ENCODE measurements around the gene IRAK1.

- no peak for TF ChIP-seq CTCF (IDR thresholded peaks at IDR 0.05)
- TF ChIP-seq POLR2A (IDR thresholded peaks at IDR 0.05): no peak
These were observed 8.9 kb upstream of the IRAK1 start for GRCh38 chrX:154028502-154029184.

Data from body of pancreas (tissue), 4 donors.